ENCODE results near the gene TM4SF5. TPM values are rescaled to one million over a fixed set of nuclear protein-coding genes. Genes with fewer than 3 reads are reported as not detected.

TM4SF5 gene
- total and polyA plus RNA-seq, 10 of the 15 experiments (the other 5 are each of a cell fraction or from before 2014, with no cell fraction given), result 0.40 TPM; not detected in 9

GRCh38 chr17:4780325-4780955 lies 8.8 kb downstream of the TM4SF5 start:
- 60% methylated on average over 10 of the region's 11 CpGs for WGBS (ENCODE audit: insufficient coverage, insufficient replicate concordance, low lambda C conversion rate, missing lambda C conversion rate)
- RAD21 ChIA-PET (ENCODE audit: unreplicated experiment), result no interaction called here
- CTCF ChIA-PET, result interaction anchor here (0.7 to 1.8 kb wide), 2 partner anchors 10 to 284 kb away, joined by 3 to 5 read pairs; no protein-coding TSS in a partner anchor

More at GRCh38 chr17:4780325-4780955, 8.8 kb downstream of the TM4SF5 start:
- in situ Hi-C loops (cut with MboI) (no loop called here), intact Hi-C loops (cut with micrococcal nuclease; ENCODE audit: unreplicated experiment) (loop anchor here (10.0 kb wide), 1 partner anchor 46 kb away; the partner anchor contains the start of genes CXCL16, MED11 and ZMYND15)
- FAIRE-seq (no peak), ATAC-seq (no peak), DNase-seq (ENCODE audit: low read depth, low spot score) (no peak)
- Histone ChIP-seq H3K27me3 (replicated peaks in 1 of 2; ENCODE audit: control insufficient read depth in 2 of 2, insufficient read depth in 2 of 2, low read length in 1 of 2) (peaks cover 3 to 4% of the 10 kb centered on the region in 2 experiments; a peak in 3 of 4 replicates), H3K4me3 (no peak overlapping the region), H3K79me2 (ENCODE audit: control insufficient read depth, insufficient read depth, low read length) (no peaks in the 10 kb centered on the region), H3K9ac (ENCODE audit: control insufficient read depth, insufficient read depth, low read length) (no peak overlapping the region), H3K9me3 (replicated peaks; ENCODE audit: control insufficient read depth, insufficient read depth, low read length) (no peaks in the 10 kb centered on the region), H3K4me2 (ENCODE audit: control insufficient read depth, insufficient read depth) (no peak overlapping the region), H3K36me3 (ENCODE audit: control insufficient read depth in 2 of 2, insufficient read depth in 2 of 2, low read length in 1 of 2) (no peaks in the 10 kb centered on the region), H2AFZ (ENCODE audit: control insufficient read depth, low read depth, low read length) (no peak overlapping the region), H3K4me1 (ENCODE audit: control insufficient read depth, insufficient read depth, low read length) (no peaks in the 10 kb centered on the region), H4K20me1 (ENCODE audit: control insufficient read depth, insufficient read depth) (no peaks in the 10 kb centered on the region), H3K27ac (ENCODE audit: control insufficient read depth, insufficient read depth) (no peak overlapping the region)
- TF ChIP-seq DPF2 (IDR thresholded peaks at IDR 0.05), result no peak
- TF ChIP-seq EGR1 (IDR thresholded peaks at IDR 0.05; ENCODE audit: borderline replicate concordance in 1 of 2, low read depth in 2 of 2, low read length in 2 of 2), result no peak
- no peak for TF ChIP-seq TARDBP (IDR thresholded peaks at IDR 0.05; ENCODE audit: borderline replicate concordance)
- TF ChIP-seq CBFB (IDR thresholded peaks at IDR 0.05; ENCODE audit: low read depth), result no peak
- TF ChIP-seq ESRRA (IDR thresholded peaks at IDR 0.05; ENCODE audit: low read length), result no peak
- no peak for TF ChIP-seq IRF5 (IDR thresholded peaks at IDR 0.05; ENCODE audit: borderline replicate concordance)
- no peak for TF ChIP-seq CREB1 (IDR thresholded peaks at IDR 0.05; ENCODE audit: low read depth)
- no peak for TF ChIP-seq ZNF207 (IDR thresholded peaks at IDR 0.05; ENCODE audit: borderline replicate concordance)
- no peak for TF ChIP-seq TCF3 (IDR thresholded peaks at IDR 0.05; ENCODE audit: borderline replicate concordance, insufficient read depth, low read depth, low read length)
- no peak for TF ChIP-seq GATAD2B (conservative IDR thresholded peaks at IDR 0.05; ENCODE audit: low read depth)
- TF ChIP-seq NFYB (IDR thresholded peaks at IDR 0.05; ENCODE audit: insufficient read depth, low read depth, low read length), result no peak
- no peak for TF ChIP-seq MEF2B (IDR thresholded peaks at IDR 0.05; ENCODE audit: partially characterized antibody, poor library complexity, severe bottlenecking)
- no peak for TF ChIP-seq JUND (IDR thresholded peaks at IDR 0.05; ENCODE audit: low read depth, low read length)
- BruUV-seq (replicated peaks), result no TSS peak
- ChIA-PET SMC1A (ENCODE audit: uncharacterized antibody, unreplicated experiment) (no interaction called here), POLR2A (no interaction called here)

Measured in GM12878 (cell line).